Endothelial cell of umbilical vein (primary cell): ENCODE data around the gene NELFA. TPM values are rescaled to one million over a fixed set of nuclear protein-coding genes. Genes with fewer than 3 reads are reported as not detected.

Experiments used
- BruUV-seq: library from RNA; stranded (reverse); fragments of 400-500 nt; replicated peaks from 2 replicates; lab custom pipeline; 2021; lab: Mats Ljungman, UMichigan
- CTCF ChIA-PET: fragments of 300-600, 350-600 bp; sonication (Branson Sonifier 250); formaldehyde crosslinking; loops from one replicate; lab custom pipeline; 2021; ENCODE audit warnings: antibody characterized with exemption, inconsistent platforms; lab: Charles Lee
- POLR2A ChIA-PET: fragments of 300-600, 350-600 bp; sonication (Branson Sonifier 250); formaldehyde crosslinking; loops from one replicate; lab custom pipeline; 2021; ENCODE audit warnings: antibody characterized with exemption, inconsistent platforms; lab: Charles Lee
- DNase-seq: peaks from one replicate; pipeline ENCODE4 v3.0.0-alpha.2; 2011; ENCODE audit warnings: low read depth, low spot score
- FAIRE-seq: peaks from 2 replicates; lab custom pipeline; 2011; peaks lifted over from hg19 to GRCh38; lab: Jason Lieb, UNC
- H2AFZ ChIP-seq: 2 replicates; pipeline ENCODE4 v1.6.0; 2012; ENCODE audit warnings: low read depth, low read length, control low read depth, inconsistent platforms
- H3K27ac ChIP-seq: 2 replicates; pipeline ENCODE4 v1.5.1; 2011; ENCODE audit warnings: low read depth, mild to moderate bottlenecking, control low read depth, low read length, moderate library complexity; ENCODE audit not compliant: insufficient read depth
- H3K27me3 ChIP-seq, 2 experiments: 2 replicates each; pipeline versions ENCODE4 v1.6.0 to v1.6.1; 2011; ENCODE audit warnings: low read length in 2 of 2, mixed read lengths in 1 of 2; ENCODE audit not compliant: control insufficient read depth in 2 of 2, insufficient read depth in 2 of 2
- H3K36me3 ChIP-seq, 2 experiments: 2 replicates in 1 of 2; 3 replicates in 1 of 2; pipeline ENCODE4 v1.5.1; 2011; ENCODE audit warnings: low read length in 2 of 2, mild to moderate bottlenecking in 1 of 2, moderate library complexity in 1 of 2; ENCODE audit not compliant: control insufficient read depth in 2 of 2, insufficient read depth in 2 of 2; ENCODE audit errors: extremely low read depth in 1 of 2
- H3K4me1 ChIP-seq: 3 replicates; pipeline ENCODE4 v1.5.1; 2011; ENCODE audit warnings: mild to moderate bottlenecking, low read length; ENCODE audit not compliant: control insufficient read depth, insufficient read depth; ENCODE audit errors: extremely low read depth
- H3K4me2 ChIP-seq: 2 replicates; pipeline ENCODE4 v1.6.1; 2011; ENCODE audit warnings: low read length, control low read depth, mixed read lengths; ENCODE audit not compliant: insufficient read depth
- H3K4me3 ChIP-seq, 3 experiments: fragments of 200-600 bp in 1 of 3; sonication (generic), shearing (Covaris generic) in 1 of 3; replicated peaks in 1 of 3; 2 replicates each; pipeline ENCODE4 v1.5.1; 2011 to 2016; ENCODE audit warnings: control low read depth in 3 of 3, low read length in 3 of 3, mild to moderate bottlenecking in 2 of 3, inconsistent platforms in 1 of 3, low read depth in 1 of 3, moderate library complexity in 1 of 3; ENCODE audit not compliant: insufficient read depth in 1 of 3
- H3K79me2 ChIP-seq: 2 replicates; pipeline ENCODE4 v1.6.0; 2012; ENCODE audit warnings: low read length, inconsistent platforms; ENCODE audit not compliant: control insufficient read depth, insufficient read depth
- H3K9ac ChIP-seq: replicated peaks from 2 replicates; pipeline ENCODE3; 2011; ENCODE audit warnings: low read length, control low read depth; ENCODE audit not compliant: insufficient read depth; ENCODE audit errors: extremely low read depth
- H3K9me1 ChIP-seq: replicated peaks from 3 replicates; pipeline ENCODE4 v1.6.0; 2011; ENCODE audit warnings: mild to moderate bottlenecking, low read length; ENCODE audit not compliant: control insufficient read depth, insufficient read depth; ENCODE audit errors: extremely low read depth
- H3K9me3 ChIP-seq: replicated peaks from 2 replicates; pipeline ENCODE4 v1.5.1; 2012; ENCODE audit warnings: low read length, inconsistent platforms; ENCODE audit not compliant: control insufficient read depth, insufficient read depth
- H4K20me1 ChIP-seq: replicated peaks from 2 replicates; pipeline ENCODE3; 2011; ENCODE audit warnings: mild to moderate bottlenecking, low read length; ENCODE audit not compliant: control insufficient read depth, insufficient read depth; ENCODE audit errors: extremely low read depth
- EZH2 ChIP-seq: IDR thresholded peaks from 2 replicates; pipeline ENCODE4 v1.6.1; 2012; ENCODE audit warnings: borderline replicate concordance, low read depth, mild to moderate bottlenecking, moderate library complexity, low read length, inconsistent platforms; ENCODE audit not compliant: severe bottlenecking
- FOS ChIP-seq: IDR thresholded peaks from 2 replicates; pipeline ENCODE4 v1.6.1; 2011; ENCODE audit warnings: mild to moderate bottlenecking, low read length, moderate library complexity, borderline replicate concordance; ENCODE audit not compliant: insufficient read depth
- GATA2 ChIP-seq: IDR thresholded peaks from 2 replicates; pipeline ENCODE4 v1.7.0; 2011; ENCODE audit warnings: low read depth, mild to moderate bottlenecking, moderate library complexity, mixed read lengths, low read length; ENCODE audit not compliant: insufficient read length, insufficient read depth
- JUN ChIP-seq: IDR thresholded peaks from 2 replicates; pipeline ENCODE4 v1.6.1; 2011; ENCODE audit warnings: borderline replicate concordance, low read depth; ENCODE audit not compliant: insufficient read length, insufficient read depth
- MAX ChIP-seq: IDR thresholded peaks from 2 replicates; pipeline ENCODE4 v1.6.1; 2011; ENCODE audit not compliant: insufficient read depth, insufficient read length
- MYC ChIP-seq: IDR thresholded peaks from one replicate; pipeline ENCODE4 v1.6.1; 2011; ENCODE audit warnings: mild to moderate bottlenecking, low read depth, low read length
- POLR2A ChIP-seq: IDR thresholded peaks from 2 replicates; pipeline ENCODE4 v1.6.1; 2012; ENCODE audit warnings: low read depth, mild to moderate bottlenecking, control low read depth, low read length
- POLR2AphosphoS5 ChIP-seq: IDR thresholded peaks from 2 replicates; pipeline ENCODE4 v1.6.1; 2012; ENCODE audit warnings: low read depth, mild to moderate bottlenecking, control low read depth, low read length, moderate library complexity; ENCODE audit not compliant: insufficient read depth
- dilution Hi-C: fragments of 300-500 bp; cut with MboI; formaldehyde crosslinking; loops from one replicate; pipeline ENCODE4 v1.15.0; 2019; ENCODE audit warnings: low sequenced_read_pairs; ENCODE audit not compliant: extremely low pct_ligation_motif_present
- intact Hi-C: fragments of 100-400 bp; cut with micrococcal nuclease; formaldehyde crosslinking; loops from one replicate; pipeline ENCODE4 v1.10.0; 2022
- polyA plus RNA-seq, 4 experiments: library from polyadenylated mRNA; depleted of rRNA in 3 of 4; stranded (reverse) in 3 of 4; unstranded in 1 of 4; fragments of >200 nt; gene quantifications; 2 replicates each; pipeline versions ENCODE4 v1.2.1 to v1.2.3, GENCODE V29; 2011 to 2012; ENCODE audit warnings: missing spikeins in 1 of 4
- total RNA-seq: library from RNA; stranded (reverse); gene quantifications from 2 replicates; pipeline ENCODE4 v1.2.3, GENCODE V29; 2021
- TF ChIP-seq, protein P1 (sequence below), 2 donors: IDR thresholded peaks; 1 replicate in 1 of 2; 2 replicates in 1 of 2; pipeline ENCODE4 v1.5.1; 2011; ENCODE audit warnings: low read length in 2 of 2, mild to moderate bottlenecking in 2 of 2, moderate library complexity in 2 of 2, control low read depth in 1 of 2, inconsistent platforms in 1 of 2, low read depth in 1 of 2; ENCODE audit not compliant: insufficient read depth in 1 of 2; ENCODE audit errors: extremely low read depth in 1 of 2

Gene NELFA
- total and polyA plus RNA-seq, 2 donors (not counting 3 experiments of a cell fraction or from before 2014, with no cell fraction given): 22.8 to 30.3 TPM

- no peaks in the 10 kb centered on the region for H3K9me3 ChIP-seq
- DNase-seq (no peak), FAIRE-seq (no peak)
- intact Hi-C loops (no loop called here), dilution Hi-C loops (no loop called here)
- POLR2A ChIA-PET: no interaction called here
- H3K36me3 ChIP-seq: peaks cover 8 to 55% of the 10 kb centered on the region in 2 experiments
- H3K27ac ChIP-seq: no peak overlapping the region
- no peak for TF ChIP-seq JUN
- no peak for TF ChIP-seq MAX
- no peak for TF ChIP-seq MYC
- no peak for TF ChIP-seq POLR2A
- TF ChIP-seq POLR2AphosphoS5: no peak
- no peak for TF ChIP-seq EZH2
- TF ChIP-seq FOS: no peak
- no peak for TF ChIP-seq GATA2
- TF ChIP-seq, protein P1, sequence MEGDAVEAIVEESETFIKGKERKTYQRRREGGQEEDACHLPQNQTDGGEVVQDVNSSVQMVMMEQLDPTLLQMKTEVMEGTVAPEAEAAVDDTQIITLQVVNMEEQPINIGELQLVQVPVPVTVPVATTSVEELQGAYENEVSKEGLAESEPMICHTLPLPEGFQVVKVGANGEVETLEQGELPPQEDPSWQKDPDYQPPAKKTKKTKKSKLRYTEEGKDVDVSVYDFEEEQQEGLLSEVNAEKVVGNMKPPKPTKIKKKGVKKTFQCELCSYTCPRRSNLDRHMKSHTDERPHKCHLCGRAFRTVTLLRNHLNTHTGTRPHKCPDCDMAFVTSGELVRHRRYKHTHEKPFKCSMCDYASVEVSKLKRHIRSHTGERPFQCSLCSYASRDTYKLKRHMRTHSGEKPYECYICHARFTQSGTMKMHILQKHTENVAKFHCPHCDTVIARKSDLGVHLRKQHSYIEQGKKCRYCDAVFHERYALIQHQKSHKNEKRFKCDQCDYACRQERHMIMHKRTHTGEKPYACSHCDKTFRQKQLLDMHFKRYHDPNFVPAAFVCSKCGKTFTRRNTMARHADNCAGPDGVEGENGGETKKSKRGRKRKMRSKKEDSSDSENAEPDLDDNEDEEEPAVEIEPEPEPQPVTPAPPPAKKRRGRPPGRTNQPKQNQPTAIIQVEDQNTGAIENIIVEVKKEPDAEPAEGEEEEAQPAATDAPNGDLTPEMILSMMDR (IDR thresholded peaks at IDR 0.05; ENCODE audit: extremely low read depth in 1 of 2, insufficient read depth in 1 of 2, low read depth in 1 of 2, low read length in 2 of 2): no peak
- H3K4me2 ChIP-seq: no peak overlapping the region
- no peaks in the 10 kb centered on the region for H3K79me2 ChIP-seq
- no TSS peak for BruUV-seq
- no peaks in the 10 kb centered on the region for H3K4me1 ChIP-seq
- H2AFZ ChIP-seq: no peak overlapping the region
- H4K20me1 ChIP-seq: no peaks in the 10 kb centered on the region
- H3K4me3 ChIP-seq: no peak overlapping the region
- no peaks in the 10 kb centered on the region for H3K9me1 ChIP-seq
- CTCF ChIA-PET: no interaction called here
- no peaks in the 10 kb centered on the region for H3K27me3 ChIP-seq
- no peak overlapping the region for H3K9ac ChIP-seq
Observed at GRCh38 chr4:1987721-1988326, 20.9 kb downstream of the NELFA start.
